CD4-positive, alpha-beta T cell treated with Interleukin-4 for 1 hour (primary cell): ENCODE data around the gene CYB561D2.
A peak's percentile ranks its signal among the peaks of the same experiment; 100 is the strongest.

Source experiments
- DNase-seq, 2 donors: peaks; one replicate each; pipeline ENCODE4 v3.0.0-alpha.2; 2020 to 2022

CYB561D2 gene

DNA sequence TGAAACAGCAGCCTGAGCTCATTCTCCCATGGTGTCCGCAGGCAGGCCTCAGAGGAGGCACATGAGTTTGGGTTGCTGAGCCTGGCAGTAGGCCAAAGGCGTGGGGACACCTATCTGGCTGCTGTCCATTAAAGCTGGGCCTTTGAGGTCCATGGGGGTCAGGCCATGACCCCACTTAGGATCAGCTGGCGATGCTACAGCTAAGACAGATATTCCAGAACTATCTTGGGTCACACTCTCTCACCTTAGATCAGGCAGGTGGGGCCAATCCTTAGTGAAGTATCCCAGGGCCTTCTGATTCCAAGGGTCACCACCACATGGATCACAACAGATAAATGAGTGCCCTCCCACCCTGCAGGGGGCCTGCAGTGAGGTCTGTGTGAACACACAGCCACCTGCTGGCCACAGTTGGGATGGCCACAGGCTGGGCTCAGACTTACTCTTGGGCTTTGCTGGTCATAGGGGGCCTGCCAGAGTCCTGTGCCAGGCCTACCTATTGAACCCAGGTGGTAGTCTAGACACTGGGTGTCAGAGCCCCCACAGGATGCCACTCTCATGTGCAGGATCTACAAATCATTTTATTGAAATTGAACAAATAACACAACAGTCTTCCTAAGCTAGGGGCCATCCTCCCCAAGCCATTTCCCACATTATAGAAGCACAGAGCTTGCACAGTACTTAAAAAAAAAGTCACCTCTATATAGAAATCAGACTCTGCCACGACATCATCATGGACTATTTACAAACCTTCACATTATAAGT lies 26.1 kb upstream of the CYB561D2 start:
- peak; percentile 68 to 70 for DNase-seq

DNA sequence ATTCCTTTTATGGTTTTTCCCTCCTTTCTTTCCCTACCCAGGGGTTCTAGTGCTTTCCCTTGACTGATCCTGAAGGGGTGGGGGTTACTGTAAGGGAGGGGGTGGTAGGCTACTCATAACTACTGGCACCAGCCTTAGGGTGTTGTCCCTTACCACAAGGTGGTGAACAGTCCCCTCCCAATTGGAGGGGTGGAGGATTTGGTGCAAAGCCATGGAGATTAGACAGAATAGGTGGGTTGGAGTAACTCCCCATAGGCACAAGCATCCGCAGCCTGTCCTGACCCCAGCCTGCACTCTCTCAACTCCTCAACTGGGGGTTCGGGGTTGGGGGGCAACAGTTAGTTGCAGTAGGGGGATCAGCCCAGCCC lies 25.6 kb upstream of the CYB561D2 start:
- DNase-seq, result no peak

GRCh38 chr3:50325497-50326181 lies 25.0 kb upstream of the CYB561D2 start:
- DNase-seq, result no peak

GRCh38 chr3:50326182-50326541 lies 24.5 kb upstream of the CYB561D2 start:
- no peak for DNase-seq

DNA sequence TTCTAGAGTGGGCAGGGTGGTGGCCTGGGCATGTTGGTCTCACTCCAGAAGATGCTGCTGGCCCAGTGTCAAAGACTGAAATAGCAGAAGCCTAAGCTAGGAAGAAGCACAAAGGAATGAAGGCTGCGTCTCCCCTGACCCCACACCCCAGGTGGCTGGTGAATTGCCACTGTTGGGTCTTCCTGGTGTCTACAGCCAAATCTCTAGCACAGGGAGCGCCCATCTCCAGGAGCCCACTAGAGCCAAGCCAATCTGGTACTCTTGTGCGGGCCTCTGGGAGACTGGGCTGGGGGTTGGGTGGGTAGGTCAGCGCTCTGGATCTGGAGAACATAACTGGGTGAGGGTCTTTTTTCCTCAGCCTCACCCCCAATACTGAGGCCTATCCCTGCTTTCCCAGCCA lies 23.5 kb upstream of the CYB561D2 start:
- no peak for DNase-seq

- peak; percentile 95 to 96 for DNase-seq
These were observed 22.5 kb upstream of the CYB561D2 start, which contains the start of gene TUSC2 for GRCh38 chr3:50327943-50328691. TSS of gene TUSC2 (minus strand) at chr3:50328223. CDS start at chr3:50328099, 124 bp downstream.

DNA sequence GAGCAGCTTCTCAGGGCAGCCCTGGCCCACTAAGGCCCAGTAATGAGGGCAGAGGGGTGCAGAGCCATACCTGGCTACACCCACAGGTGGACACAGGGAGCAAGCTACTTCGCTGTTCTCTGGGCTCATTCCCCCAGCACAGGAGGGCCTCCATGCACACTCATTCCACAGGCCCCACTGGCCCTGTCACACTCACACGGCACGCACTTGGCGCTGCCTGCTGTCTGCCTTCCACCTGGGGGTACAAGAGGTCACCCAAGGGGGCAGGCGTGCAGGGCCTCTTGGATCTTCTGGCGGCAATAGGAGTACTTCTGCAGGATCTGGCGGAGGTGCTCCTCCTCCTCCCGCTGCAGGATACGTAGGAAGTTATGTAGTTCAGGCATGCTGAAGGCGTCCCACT lies 20.3 kb upstream of the CYB561D2 start:
- DNase-seq, result no peak

- no peak for DNase-seq
These were observed 19.2 kb upstream of the CYB561D2 start for GRCh38 chr3:50331364-50331907.

DNA sequence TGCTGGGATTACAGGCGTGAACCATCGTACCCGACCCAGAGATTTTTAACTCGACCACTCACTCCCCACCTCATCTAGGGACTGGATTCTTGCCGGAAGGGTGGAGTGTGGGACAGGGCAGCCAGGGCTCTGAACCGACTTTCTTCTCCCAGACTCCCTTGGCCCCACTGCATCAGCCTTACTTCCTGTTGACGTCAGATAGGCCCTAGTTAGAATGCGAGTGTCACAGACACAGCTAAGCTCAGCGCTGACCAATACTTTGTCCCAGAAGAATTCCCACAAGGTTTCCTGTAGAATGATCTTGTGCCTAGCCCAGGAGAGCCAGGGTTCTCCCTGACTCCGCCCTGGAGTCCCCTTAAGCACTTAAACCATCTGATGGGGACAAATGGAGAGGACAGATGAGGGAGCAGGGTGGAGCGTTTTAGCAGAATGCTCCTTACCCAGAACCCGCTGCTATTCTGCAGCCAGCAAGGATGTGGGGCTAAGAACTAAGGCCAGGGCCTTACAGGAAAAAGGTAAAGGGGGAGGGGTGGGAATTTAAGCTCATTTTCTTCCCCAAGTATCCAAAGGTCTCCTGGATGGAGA lies 16.8 kb upstream of the CYB561D2 start:
- peak in 1 of 2 donors; percentile 34 for DNase-seq

DNA sequence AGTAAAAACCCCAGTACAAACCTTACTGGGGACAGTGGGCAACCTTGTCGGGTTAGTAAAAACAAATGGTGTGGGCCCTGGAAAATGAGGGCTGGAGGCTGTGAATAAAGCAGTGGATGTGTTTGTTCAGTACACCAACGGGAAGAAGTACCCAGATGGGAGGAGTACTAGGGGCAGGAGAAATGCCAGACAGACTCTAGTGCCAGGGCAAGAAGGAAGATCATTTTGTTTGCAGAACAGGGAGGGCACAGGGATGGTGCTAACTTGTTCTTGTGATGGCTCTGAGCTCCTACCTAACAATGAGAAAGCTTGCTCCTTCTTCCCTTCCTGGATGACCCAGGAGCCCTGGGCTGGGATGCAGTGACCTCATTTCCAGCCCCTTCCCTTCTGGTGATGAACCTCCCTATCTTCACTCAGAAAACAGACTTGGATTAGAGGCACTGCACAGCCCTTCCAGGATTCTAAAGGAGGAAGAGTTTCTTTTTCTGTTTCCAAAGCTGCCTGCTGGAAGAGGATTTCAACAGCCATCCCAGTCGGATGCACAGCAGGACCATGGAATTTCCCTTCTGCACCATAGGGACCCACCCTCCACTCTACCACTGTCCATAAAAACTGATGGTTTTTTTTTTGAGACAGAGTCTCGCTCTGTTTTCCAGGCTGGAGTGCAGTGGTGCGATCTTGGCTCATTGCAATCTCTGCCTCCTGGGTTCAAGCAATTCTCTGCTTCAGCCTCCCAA lies 16.2 kb upstream of the CYB561D2 start:
- no peak for DNase-seq

GRCh38 chr3:50336452-50337174 lies 14.0 kb upstream of the CYB561D2 start:
- DNase-seq, result no peak

GRCh38 chr3:50337175-50337861 lies 13.3 kb upstream of the CYB561D2 start:
- DNase-seq, result peak; percentile 95 to 97

- no peak for DNase-seq
These were observed 11.7 kb upstream of the CYB561D2 start for GRCh38 chr3:50338965-50339364.

DNA sequence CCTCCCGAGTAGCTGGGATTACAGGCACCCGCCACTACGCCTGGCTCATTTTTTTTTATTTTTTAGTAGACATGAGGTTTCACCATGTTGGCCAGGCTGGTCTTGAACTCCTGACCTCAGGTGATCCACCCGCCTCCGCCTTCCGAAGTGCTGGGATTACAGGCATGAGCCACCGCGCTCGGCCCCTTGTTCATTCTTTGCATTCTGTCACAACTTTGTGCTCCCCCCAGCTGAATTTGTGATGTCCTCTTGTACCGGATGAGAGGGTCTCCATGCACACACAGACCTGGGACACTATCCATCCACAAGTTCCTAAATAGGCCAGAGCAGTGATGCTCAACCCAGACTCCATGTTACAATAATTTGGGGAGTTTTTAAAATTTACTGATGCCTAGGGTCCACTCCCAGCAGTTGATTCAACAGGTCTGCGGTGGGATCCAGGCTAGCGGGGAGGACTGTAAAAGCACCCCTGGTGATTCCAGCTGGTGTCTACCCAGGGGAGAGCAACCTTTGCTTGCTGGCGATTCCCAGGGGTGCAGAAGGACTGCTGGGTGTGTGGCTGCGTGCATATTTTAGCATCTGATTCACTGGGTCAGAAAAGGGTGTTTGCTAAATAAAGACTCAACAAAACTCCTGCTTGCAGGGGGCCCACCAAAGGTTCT lies 11.0 kb upstream of the CYB561D2 start:
- no peak for DNase-seq

DNA sequence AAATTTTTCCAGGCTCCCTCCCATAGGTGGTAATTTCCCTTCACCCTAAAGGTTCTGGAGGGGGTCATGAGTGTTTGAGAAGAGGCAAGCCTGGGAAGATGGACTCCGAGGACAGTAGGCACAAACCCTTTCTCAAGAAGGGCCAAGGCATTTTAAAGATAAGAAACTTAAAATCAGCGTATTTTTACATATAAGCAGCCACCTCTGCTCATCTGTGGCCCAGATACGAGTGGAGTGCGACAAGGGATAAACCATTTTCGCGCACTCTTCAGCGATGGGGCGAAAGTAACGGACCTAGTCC lies 10.6 kb upstream of the CYB561D2 start:
- DNase-seq, result no peak

- peak; percentile 72 to 77 for DNase-seq
These were observed 10.0 kb upstream of the CYB561D2 start, which contains the start of gene RASSF1 for GRCh38 chr3:50340448-50341329. TSS of gene RASSF1 (minus strand) at chr3:50340836. CDS start at chr3:50340805, 31 bp downstream.

DNA sequence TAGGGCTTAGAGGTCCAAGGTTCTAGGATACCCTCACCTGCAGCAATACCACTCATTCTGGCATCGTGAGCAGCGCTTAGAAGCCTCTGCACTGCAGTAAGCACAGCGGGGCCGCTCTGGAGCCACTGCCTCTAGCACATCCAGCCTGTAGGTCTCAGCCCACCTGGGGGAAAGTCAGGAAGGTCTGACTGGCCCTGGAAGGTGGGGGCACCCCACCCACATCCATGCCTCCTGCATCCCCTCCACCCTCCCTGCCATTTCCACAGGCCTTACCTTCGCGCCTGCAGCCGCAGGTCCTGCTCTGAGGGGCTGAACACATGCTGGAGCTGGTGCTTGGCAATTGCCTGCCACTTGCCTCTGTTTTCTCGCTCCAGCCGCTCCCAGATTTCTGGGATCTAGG lies 9.1 kb upstream of the CYB561D2 start:
- DNase-seq, result no peak

- DNase-seq, result no peak
These were observed 8.5 kb upstream of the CYB561D2 start for GRCh38 chr3:50341996-50342650.
